HK-2 (cell line): ENCODE measurements around the gene CHTF18.
A peak's percentile ranks its signal among the peaks of the same experiment; 100 is the strongest.
"Not testable (repeated sequence)": the region's sequence is repeated elsewhere in the genome, so short reads cannot be mapped to it uniquely, and the experiment has no call there.

Experiments used
- DNase-seq: peaks from one replicate; pipeline ENCODE4 v3.0.0-alpha.2; 2018; ENCODE audit not compliant: unreplicated experiment

Gene CHTF18

DNA sequence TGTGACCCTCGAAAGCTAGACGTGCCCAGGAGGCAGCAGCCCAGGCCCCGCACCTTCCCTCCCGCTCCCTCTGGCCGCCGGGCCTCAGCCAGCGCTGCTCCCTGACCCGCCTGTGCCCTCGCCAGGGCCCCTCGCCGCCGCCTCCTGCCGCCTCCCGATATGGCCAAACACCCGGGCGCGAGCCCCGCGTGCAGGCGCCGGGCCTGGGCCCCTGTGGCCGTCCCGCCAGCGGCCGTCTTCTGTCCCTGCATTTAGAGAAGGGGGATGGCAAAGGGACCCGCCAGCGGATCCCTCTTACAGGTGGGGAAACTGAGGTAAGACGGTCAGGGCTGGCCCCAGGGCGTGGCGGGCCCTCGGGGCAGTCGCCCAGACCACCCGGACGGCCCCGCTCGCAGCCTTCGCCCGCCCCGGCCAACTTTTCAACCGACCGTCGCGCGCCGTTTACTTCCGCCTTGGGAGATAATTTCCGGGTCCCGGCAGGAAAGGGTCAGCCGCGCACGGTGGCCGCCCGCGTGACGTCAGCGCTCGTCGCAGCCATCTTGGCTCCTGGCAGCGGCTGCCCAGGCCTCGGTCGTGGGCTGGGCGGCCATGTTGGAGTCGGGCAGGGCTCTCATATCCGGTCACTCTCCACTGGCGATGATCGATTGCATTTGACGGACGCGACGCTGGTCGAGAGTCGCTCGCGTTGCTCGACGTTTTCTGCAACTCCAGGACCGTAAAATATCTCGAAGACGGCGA, 19.1 kb downstream of the CHTF18 start:
- DNase-seq, result no peak

DNA sequence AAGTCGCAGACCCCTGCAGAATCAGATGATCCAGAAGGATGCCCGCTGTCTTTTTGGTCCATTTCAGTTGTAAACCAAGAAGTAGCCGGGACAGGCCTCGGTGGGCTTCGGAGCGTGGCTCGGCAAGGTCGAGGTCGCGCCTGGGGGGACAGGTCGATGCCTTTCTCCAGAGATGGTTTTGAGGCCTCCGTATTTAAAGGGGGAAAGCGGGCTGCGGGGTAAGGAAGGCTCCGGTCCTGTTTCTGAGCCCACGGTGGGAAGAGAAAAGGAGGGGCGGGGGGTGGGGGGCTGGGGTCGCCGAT, 19.6 kb downstream of the CHTF18 start:
- DNase-seq, result no peak

DNA sequence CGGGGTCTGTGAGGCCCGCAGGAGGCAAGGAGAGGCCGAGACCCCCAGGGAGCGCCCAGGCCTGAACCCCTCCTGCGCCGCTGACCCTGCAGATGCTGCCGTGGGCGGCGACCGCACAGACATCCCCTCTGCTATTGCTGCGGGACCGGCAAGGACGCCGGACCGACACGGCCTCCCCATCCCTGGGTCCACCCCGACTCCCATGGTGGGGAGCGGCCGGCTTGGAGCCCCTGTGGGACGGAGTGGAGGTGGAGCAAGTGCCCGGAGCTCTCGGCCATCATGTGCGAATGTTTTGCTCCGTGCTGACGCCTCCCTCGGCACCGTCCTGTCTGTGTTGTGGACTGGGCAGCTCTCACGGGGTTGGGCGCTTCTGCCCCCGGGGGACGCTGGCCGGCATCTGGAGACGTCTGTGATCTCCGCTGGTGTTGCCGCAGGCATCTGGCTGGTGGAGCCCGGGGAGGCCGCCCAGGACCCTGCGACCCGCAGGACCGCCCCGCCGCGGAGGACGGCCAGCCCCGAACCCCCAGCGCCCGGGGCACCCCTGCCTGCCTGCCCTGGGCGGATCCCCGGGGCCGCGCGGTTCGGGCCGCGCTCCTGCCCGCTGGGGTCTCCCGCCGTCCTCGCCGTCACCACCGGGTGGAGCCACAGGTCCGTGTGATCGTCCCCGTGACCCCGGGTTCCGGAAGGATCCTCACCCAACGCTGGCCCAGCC, 24.9 kb downstream of the CHTF18 start:
- no peak for DNase-seq

DNA sequence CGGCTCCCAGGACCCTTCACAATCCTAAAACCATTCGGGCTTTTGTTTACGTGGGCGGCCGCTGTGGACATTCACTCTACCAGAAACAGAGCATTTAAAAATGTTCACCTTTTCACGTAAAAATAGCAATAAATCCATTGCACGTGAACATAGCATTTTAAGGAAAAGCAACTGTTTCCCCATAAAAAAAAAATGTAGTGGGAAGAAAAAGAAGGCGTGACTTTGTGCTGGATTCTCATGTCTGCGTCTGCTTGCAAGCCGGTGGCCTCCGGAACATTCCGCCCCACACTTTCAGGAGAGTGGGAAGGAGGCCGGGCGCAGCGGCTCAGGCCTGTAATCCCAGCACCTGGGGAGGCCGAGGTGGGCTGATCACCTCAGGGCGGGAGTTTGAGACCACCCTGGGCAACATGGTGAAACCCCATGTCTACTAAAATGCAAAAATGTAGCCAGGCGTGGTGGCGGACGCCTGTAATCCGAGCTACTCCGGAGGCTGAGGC, 25.5 kb downstream of the CHTF18 start:
- no peak for DNase-seq

DNA sequence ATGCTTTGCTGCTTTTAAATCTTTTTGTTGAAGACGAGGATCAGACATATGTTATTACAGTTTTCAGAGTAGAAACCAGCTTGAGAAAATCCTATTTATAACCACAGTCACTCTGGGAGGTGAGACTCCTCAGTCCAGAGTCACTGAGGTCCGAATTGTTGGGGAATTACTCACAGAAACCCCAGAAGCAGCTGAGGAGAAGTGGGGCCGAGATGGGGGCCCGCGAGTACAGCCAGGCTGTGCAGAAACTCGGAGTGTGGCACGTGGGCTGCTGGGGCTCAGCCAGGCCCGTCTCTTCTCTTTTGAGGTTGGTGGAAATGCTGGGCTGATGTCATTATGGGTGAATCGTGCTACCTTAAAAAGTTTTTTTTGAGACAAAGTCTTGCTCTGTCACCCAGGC, 26.6 kb downstream of the CHTF18 start:
- peak; percentile 47 for DNase-seq

DNA sequence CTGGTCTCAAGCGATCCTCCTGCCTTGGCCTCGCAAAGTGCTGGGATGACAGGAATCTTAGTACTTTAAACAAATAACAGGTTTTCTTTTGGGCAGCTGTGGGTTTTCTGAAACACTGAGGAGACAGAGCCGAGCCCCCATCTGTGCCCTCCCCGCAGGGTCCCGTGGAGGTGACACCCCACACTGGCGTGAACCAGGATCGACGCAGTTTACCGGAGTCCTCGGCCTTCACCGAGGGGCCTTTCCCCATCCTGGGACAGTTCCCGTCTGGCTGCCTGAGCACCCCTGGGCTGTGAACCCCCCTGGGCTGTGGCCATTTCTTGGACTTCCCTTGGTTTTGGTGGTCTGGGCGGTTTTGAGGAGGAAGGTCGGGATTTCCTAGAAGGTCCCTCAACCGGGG, 27.4 kb downstream of the CHTF18 start:
- no peak for DNase-seq

DNA sequence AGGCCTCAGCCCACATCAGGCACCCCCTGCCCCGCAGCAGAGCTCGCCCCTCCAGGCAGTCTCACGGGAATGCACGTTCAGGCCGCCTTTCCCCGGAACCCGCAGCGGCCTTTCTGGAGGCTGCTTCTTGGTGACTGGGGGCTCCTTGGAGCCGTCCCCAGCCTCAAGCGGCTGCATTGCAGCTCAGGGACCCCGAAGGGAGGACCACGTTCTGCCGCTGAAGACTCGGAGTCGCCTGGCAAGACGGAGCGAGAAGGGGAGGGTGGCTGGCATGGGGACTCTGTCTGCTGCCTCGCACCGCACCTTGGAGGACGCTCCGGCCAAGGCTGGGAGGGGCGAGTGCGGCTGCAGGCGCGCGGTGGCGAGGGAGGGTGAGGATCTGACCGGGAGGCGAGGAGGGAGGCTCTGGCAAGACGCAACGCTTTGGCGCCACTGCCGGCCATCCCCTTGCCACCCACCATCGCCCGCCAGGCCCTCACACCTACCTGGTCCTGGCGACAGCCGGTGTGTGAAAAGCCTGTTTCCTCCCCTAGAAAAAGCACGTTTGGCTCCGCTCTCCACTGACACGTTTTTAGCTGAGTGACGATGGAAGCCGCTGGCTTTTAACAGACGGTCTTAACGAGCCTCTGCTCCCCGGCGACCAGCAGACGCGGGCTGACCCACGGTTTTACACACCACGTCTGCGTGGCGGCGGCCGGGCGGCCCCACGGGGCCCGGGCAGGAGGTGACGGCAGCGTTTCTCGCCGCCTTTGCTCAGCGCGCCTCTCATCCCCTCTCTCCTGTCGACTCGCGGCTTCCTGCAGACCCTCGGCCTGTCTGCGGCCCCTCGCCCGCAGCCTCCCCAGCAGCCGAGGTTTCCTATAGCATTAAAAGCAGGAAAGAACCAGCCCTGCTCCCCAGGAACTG, 28.8 kb downstream of the CHTF18 start:
- DNase-seq, result no peak

DNA sequence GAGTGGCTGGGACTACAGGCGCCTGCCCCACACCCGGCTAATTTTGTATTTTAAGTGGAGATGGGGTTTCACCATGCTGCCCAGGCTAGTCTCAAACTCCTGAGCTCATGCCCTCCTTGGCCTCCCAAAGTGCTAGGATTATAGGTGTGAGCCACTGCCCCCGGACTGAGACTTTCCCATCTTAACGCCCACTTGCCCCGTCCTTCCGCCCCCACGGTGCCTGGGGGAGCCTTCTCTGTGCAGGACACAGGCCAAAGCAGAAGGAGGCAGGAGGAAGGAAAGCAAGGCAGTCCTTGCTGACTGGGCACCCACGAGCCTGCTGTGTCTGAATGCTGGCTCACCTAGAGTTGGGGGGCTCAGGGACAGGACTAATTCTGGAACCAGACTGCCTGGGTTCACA, 29.7 kb downstream of the CHTF18 start:
- no peak for DNase-seq

DNA sequence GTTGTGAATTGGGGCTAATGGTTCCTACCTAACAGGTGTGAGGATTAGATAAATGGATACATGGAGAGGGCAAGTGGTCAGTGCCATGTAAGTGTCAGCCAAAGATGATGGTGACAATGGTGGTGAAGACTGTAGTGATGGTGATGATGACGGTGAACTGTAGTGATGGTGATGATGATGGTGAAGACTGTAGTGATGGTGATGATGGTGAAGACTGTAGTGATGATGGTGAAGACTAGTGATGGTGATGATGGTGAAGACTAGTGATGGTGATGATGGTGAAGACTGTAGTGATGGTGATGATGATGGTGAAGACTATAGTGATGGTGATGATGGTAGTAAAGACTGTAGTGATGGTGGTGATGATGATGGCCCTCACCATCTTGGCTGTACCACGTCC, 30.2 kb downstream of the CHTF18 start:
- no peak for DNase-seq

DNA sequence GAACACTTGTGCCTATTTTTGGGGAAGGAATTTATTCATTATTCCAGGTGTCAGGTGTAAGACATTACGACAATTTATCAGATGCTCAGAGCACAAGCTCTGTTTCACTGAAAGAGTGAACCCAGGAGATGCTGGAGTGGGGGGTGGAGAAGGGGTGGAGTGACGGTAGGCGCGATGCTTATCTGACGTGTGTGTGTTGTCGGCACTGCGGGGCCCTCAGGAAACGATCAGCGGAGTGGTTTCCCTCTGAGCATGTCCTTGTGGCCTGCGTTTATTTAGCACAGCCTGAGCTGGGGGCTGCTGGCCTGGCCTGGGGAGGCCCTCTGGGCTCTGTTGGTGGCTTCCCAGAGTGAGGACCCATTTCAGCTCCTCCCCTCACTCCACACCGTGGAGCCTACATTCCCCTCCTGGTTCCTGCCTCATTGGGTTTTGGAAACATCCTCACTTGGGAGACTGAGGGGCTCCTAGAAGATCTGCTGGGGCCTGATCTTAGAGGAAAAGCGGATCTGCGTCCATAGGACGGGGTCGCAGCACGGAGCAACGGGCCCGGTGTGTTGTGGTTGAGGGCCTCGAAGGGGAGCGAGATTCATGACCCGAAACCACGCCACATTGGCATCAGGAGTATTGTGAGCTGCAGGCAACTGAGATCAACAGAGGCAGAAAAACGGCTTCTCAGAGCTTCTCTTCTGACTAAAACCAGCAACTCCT, 31.1 kb downstream of the CHTF18 start:
- no peak for DNase-seq

DNA sequence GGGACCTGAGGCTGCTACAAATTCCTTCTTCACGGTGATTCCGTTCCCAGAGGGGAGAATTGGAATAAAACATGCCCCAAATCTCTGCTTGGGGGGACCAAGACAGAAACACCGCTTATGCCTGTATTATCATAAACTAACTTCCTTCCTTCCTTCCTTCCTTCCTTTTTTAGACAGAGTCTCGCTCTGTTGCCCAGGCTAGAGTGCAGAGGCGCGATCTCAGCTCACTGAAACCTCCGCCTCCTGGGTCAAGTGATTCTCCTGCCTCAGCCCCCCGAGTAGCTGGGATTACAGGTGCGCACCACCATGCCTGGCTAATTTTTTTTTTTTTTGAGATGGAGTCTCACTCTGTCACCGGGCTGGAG, 31.6 kb downstream of the CHTF18 start:
- not testable (repeated sequence) for DNase-seq

DNA sequence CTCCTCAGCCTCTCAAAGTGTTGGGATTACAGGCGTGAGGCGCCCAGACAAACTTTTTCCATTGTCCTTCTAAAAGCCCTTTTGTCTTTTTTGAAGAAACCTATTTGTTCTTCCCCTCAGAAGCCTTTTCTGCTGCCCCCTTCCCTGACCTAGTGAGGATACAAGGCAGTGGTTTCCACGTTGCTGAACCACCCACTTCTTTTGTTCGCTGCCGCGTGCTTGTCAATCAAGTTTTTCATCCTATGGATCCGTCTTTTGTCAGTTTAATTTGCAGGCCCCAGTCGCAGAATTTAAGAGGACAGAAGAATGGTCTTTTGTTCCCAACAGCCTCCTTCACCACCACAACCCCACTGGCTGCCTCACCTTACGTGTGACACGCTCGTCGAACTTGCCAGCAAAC, 32.3 kb downstream of the CHTF18 start:
- no peak for DNase-seq

DNA sequence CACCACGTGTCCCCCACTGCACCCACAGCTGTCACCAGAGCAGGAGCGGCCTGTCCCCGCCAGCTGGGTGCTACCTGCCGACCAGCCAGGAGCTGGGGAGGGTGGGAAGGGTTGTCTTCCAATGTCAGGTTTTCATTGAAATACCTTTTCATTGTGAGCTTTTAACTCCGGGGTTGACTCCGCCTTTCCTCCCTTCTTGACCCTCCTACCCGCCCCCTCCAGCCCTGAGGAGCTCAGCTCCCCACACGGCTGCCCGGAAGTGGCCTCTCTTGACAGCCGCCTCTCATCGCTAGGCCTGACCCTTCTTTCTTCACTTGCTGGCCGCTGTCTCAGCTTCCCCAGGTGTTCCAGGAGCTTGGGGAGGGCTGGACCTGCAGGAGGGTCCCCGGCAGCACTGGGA, 33.3 kb downstream of the CHTF18 start:
- no peak for DNase-seq

DNA sequence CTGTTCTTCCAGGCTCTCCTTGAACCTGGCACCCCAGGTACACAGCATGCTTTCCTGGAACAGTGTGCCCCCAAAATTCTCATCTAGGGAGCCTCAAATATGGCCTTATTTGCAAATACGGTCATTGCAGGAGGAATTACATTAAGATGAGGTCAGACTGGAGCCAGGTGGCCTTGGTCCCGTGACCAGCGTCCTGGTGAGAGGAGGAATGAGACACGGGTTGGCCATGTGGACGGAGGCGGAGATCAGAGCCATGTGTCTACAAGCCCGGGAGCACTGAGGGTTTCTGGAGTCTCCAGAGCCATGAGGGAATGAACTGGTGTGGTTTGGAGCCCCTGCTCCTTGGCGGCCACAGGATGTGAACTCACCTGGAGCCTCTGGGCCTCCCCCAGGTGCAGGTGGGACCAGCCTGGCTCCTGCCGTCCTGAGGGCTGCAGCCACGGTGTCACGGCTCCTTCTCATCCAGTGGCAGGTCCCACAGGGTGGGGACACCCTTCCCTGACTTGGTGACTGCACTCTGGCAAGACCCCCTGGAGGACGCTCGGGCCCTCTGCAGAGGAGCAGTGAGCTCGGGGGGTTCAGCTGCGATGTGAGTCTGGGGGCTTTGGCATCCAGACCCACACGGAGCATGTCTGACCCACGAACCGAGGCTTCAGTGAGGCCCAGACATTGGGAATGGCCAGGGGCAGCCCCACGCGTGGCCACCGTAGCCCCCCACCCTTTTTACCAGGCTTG, 33.9 kb downstream of the CHTF18 start:
- peak; percentile 12 for DNase-seq

DNA sequence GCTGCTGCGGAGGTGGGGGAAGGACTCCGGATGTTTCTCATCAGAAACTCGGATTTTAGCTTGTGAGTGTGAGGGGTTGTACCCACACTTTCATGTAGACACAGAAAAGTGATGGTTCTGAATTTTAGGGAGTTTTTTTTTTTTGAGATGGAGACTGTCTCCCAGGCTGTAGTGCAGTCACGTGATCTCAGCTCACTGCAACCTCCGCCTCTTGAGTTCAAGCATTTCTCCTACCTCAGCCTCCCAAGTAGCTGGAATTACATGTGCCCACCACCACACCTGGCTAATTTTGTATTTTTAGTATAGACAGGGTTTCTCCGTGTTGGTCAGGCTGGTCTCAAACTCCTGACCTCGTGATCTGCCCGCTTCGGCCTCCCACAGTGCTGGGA, 34.5 kb downstream of the CHTF18 start:
- DNase-seq, result no peak

DNA sequence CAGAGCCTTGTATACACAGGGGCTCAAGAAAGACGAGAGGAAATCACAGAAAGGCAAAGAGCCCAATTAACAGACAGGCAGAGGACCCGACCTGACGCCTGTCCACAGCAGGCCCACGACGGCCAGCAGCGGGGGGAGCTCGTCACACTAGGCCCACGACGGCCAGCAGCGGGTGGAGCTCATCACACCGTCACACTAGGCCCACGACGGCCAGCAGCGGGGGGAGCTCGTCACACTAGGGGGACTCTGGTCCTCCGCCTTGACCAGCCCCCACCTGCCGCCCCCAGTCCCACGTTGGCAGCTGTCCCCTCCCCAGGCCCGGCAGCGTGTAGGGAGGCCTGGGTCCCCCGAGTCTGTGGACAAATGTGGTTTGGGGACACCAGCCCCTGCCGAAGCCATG, 35.8 kb downstream of the CHTF18 start:
- no peak for DNase-seq

DNA sequence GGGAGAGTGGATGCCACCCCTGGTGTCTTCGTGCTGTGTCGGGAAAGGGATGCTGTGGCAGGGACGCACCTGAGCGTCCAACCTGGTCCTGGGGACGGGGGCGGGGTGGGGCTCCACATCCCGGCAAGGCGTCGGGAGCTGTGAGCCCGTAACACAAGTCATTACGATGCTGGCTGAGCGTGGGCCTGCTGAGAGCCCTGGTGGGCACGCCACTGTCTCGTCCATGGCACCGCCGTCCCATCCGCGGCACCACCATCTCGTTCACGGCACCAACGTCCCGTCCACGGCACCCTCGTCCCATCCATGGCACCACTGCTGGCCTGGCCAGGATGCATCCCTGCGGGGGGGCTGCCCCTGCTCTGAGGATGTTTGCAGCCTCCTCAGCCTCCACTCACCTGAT, 36.2 kb downstream of the CHTF18 start:
- no peak for DNase-seq

DNA sequence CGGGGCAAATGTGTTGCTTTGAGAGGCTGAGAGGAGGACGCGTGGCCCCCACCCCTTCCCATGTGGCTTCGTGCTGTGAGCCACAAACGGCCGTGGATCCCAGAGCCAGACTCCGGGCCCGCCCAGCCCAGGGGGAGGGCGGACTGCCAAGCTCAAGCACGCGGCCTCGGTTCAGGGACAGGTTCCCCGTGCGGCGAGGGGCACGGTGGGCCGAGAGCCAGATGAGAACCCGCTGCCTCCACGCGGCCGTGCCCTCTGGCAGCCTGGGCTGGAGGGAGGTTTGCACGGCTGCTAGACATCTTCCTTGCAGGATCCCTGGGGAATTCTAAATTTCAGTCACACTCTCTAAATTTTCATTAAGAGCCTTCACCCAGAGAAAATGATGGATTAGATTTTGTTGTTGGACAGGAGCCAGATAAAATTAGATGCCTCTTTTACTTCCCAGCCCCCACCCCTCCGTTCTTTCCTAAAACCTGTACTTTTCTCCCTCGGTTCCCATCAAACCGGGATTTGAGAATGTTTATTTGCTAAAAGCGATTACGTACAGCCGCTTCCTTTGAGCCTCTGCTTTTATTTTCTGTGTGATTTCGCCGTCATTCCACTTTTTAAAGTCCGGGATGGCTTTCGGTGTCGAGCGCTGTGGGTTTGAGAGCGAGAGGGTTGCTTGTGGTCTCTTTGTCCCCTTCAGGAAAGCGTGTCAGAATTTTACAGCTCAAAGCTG, 37.1 kb downstream of the CHTF18 start:
- no peak for DNase-seq

DNA sequence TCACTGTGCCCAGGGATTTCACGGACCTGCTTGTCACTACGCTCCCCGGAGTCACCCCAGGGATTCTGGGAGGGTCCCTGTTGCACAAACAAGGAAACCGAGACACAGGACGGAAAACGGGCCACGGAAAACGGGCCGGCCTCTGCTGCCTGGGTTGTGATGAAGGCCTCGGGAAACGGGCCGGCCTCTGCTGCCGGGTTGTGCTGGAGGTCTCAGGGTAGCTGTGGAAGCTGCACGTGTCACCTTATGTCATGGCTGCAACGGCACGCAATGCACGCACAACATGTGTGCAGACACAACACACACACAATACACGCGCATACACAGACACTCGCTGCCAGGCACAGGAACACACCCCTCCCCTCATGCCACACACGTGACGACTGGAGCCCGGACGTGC, 39.1 kb downstream of the CHTF18 start:
- DNase-seq, result no peak

DNA sequence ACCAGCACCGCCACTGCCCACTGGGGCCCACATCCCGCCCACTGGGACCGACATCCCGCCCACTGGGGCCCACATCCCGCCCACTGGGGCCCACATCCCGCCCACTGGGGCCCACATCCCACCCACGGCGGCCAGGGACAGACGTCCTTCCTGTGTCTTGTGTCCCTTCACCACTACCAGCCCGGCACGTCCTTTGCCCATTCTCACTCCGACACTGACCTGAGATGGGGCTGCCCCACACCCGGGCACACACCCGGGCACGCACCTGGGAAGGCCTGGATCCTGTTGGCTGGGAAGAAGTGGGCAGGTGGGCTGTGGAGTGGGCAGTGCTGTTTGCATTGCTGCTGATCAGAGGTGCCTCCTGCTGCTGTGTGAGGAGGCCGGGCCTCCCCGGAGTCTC, 40.5 kb downstream of the CHTF18 start:
- no peak for DNase-seq
